HepG2 (cell line): ENCODE data around the gene CA7. TPM values are rescaled to one million over a fixed set of nuclear protein-coding genes. Genes with fewer than 3 reads are reported as not detected.

Source experiments
- FOSL2 ChIP-seq: sonication (generic); formaldehyde crosslinking; IDR thresholded peaks from 2 replicates; pipeline ENCODE4 v1.4.0; 2020; ENCODE audit warnings: missing genetic modification reagents
- FOXA1 ChIP-seq, 2 experiments: fragments of 450-650 bp in 1 of 2; sonication (generic) in 1 of 2; formaldehyde crosslinking in 1 of 2; IDR thresholded peaks; 2 replicates each; pipeline versions ENCODE4 v1.4.0 to v1.6.1; 2016 to 2020; ENCODE audit warnings: missing genetic modification reagents in 1 of 2
- FOXA3 ChIP-seq: IDR thresholded peaks from 2 replicates; pipeline ENCODE4 v1.6.1; 2016; ENCODE audit warnings: missing genetic modification reagents, missing compliant biosample characterization
- HNRNPH1 ChIP-seq: fragments of 200-400 bp; formaldehyde crosslinking; optimal IDR thresholded peaks from 2 replicates; pipeline ENCODE3; 2017; ENCODE audit warnings: mild to moderate bottlenecking, low read depth, low read length
- ISL2 ChIP-seq: sonication (generic); formaldehyde crosslinking; IDR thresholded peaks from 2 replicates; pipeline ENCODE4 v1.5.0; 2020; ENCODE audit warnings: missing genetic modification reagents
- MAFG ChIP-seq: sonication (generic); formaldehyde crosslinking; IDR thresholded peaks from 2 replicates; pipeline ENCODE4 v1.5.1; 2020; ENCODE audit warnings: mild to moderate bottlenecking, missing genetic modification reagents
- MATR3 ChIP-seq: sonication (generic); formaldehyde crosslinking; IDR thresholded peaks from 2 replicates; pipeline ENCODE4 v1.4.0; 2020; ENCODE audit warnings: missing genetic modification reagents
- NONO ChIP-seq, 2 experiments: fragments of 450-650 bp in 1 of 2; sonication (generic) in 1 of 2; formaldehyde crosslinking in 1 of 2; IDR thresholded peaks in 1 of 2; conservative IDR thresholded peaks in 1 of 2; 2 replicates each; pipeline versions ENCODE4 v1.6.1 to v1.8.0; 2017 to 2022; ENCODE audit warnings: mild to moderate bottlenecking in 1 of 2, missing genetic modification reagents in 1 of 2, moderate library complexity in 1 of 2
- RELA ChIP-seq: sonication (generic); formaldehyde crosslinking; IDR thresholded peaks from 2 replicates; pipeline ENCODE4 v1.4.0; 2020; ENCODE audit warnings: missing genetic modification reagents
- REPIN1 ChIP-seq: sonication (generic); formaldehyde crosslinking; IDR thresholded peaks from 2 replicates; pipeline ENCODE4 v1.8.0; 2022; ENCODE audit warnings: missing genetic modification reagents, low read depth, mild to moderate bottlenecking, borderline replicate concordance
- RNF219 ChIP-seq: sonication (generic); formaldehyde crosslinking; IDR thresholded peaks from 2 replicates; pipeline ENCODE4 v1.5.0; 2020; ENCODE audit warnings: mild to moderate bottlenecking, missing genetic modification reagents
- SIX4 ChIP-seq: sonication (generic); formaldehyde crosslinking; IDR thresholded peaks from 2 replicates; pipeline ENCODE4 v1.4.0; 2020; ENCODE audit warnings: missing genetic modification reagents
- SMAD1 ChIP-seq: sonication (generic); formaldehyde crosslinking; IDR thresholded peaks from 2 replicates; pipeline ENCODE4 v1.4.0; 2020; ENCODE audit warnings: missing genetic modification reagents, low read depth, mild to moderate bottlenecking, borderline replicate concordance
- SMC3 ChIP-seq: IDR thresholded peaks from 2 replicates; pipeline ENCODE4 v1.6.1; 2011; ENCODE audit warnings: low read length, improper control_type of control experiment
- TSC22D2 ChIP-seq: sonication (generic); formaldehyde crosslinking; IDR thresholded peaks from 2 replicates; pipeline ENCODE4 v1.5.1; 2020; ENCODE audit warnings: missing genetic modification reagents, mild to moderate bottlenecking, borderline replicate concordance
- XRCC5 ChIP-seq: fragments of 200-400 bp; formaldehyde crosslinking; optimal IDR thresholded peaks from 2 replicates; pipeline ENCODE3; 2017; ENCODE audit warnings: mild to moderate bottlenecking, low read length
- ZIK1 ChIP-seq: sonication (generic); formaldehyde crosslinking; IDR thresholded peaks from 2 replicates; pipeline ENCODE4 v1.5.0; 2020; ENCODE audit warnings: mild to moderate bottlenecking, low read depth, missing genetic modification reagents, borderline replicate concordance
- ZKSCAN8 ChIP-seq: IDR thresholded peaks from 2 replicates; pipeline ENCODE4 v1.6.1; 2016; ENCODE audit warnings: borderline replicate concordance, missing genetic modification reagents, missing compliant biosample characterization
- ZNF17 ChIP-seq: sonication (generic); formaldehyde crosslinking; IDR thresholded peaks from 2 replicates; pipeline ENCODE4 v1.5.0; 2020; ENCODE audit warnings: mild to moderate bottlenecking, missing genetic modification reagents
- ZNF251 ChIP-seq: sonication (generic); formaldehyde crosslinking; IDR thresholded peaks from 2 replicates; pipeline ENCODE4 v1.9.0; 2021; ENCODE audit warnings: mild to moderate bottlenecking, missing genetic modification reagents
- ZNF343 ChIP-seq: sonication (generic); formaldehyde crosslinking; IDR thresholded peaks from 2 replicates; pipeline ENCODE4 v1.4.0; 2020; ENCODE audit warnings: mild to moderate bottlenecking, missing genetic modification reagents
- ZNF782 ChIP-seq: sonication (generic); formaldehyde crosslinking; IDR thresholded peaks from 2 replicates; pipeline ENCODE4 v1.4.0; 2020; ENCODE audit warnings: missing genetic modification reagents, mild to moderate bottlenecking, borderline replicate concordance
- ZNF839 ChIP-seq: sonication (generic); formaldehyde crosslinking; IDR thresholded peaks from 2 replicates; pipeline ENCODE4 v1.4.0; 2020; ENCODE audit warnings: missing genetic modification reagents, mild to moderate bottlenecking, borderline replicate concordance
- polyA plus RNA-seq, 8 experiments: library from polyadenylated mRNA; depleted of rRNA in 3 of 8; stranded (reverse) in 7 of 8; unstranded in 1 of 8; fragments of >200 nt; fragmentation: Illumina TruSeq in 4 of 8; extraction: Trizol in 4 of 8; gene quantifications; 2 replicates each; pipeline versions ENCODE4 v1.2.1 to v1.2.3, GENCODE V29; 2011 to 2016; ENCODE audit warnings: low read depth in 4 of 8, missing spikeins in 1 of 8, mixed read lengths in 1 of 8; ENCODE audit not compliant: insufficient read depth in 1 of 8
- total RNA-seq, 5 experiments: library from RNA; depleted of rRNA; stranded (reverse); fragments of >200 nt; fragmentation: Illumina TruSeq; extraction: Trizol; gene quantifications; 2 replicates each; pipeline ENCODE4 v1.2.3, GENCODE V29; 2016; ENCODE audit warnings: low read depth in 1 of 5
- TF ChIP-seq, protein P1 (sequence below): sonication (generic); formaldehyde crosslinking; IDR thresholded peaks from 2 replicates; pipeline ENCODE4 v1.9.0; 2021; ENCODE audit warnings: missing genetic modification reagents, borderline replicate concordance

Gene CA7
- total and polyA plus RNA-seq, 2 of the 13 experiments (the other 11 are each of a cell fraction or from before 2014, with no cell fraction given): not detected

DNA sequence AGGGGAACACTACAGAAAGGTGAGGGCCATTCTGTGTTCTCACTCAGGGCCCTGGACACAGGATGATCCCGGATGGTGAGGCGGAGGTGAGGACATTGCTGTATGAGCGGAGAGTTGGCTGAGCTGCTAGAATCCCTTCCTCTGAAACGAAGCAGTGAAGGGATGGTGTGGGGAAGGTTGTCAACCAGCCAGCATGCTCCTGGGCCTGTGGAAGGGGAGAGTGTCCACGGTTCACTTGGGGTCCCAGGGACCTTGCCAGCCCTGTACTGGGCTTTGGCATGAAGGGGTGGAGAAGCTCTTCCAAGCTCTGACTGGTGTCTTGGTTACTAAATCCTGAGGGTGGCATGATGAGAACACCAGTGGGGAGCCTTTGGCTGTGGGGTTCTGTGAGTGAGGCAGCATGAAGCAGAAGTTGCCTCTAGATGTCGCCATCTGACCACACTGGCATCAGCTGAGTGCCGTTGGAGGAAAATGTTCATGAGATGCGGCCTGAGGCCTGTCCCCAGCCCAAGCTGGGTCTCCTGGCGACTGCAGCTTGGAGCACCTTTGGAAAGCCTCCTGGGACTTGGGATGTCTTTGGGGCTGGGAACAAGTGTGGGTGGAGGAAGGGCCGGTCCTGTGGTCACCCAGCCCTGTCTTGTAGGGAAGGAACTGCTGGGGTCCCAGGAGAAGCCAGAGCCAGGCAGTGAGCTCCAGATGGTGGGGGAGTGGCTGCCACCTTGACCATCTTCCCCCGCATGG lies 50.9 kb downstream of the CA7 start (continued):
- no peak for TF ChIP-seq MATR3 (CRISPR knock-in tag)
- TF ChIP-seq RELA (CRISPR knock-in tag): 0 out of 2 replicates have a peak, but pooled peaks have one; percentile 72
- no peak for TF ChIP-seq ZIK1 (CRISPR knock-in tag)
- TF ChIP-seq FOSL2 (CRISPR knock-in tag): peak; percentile 41; the same call in 1 of the 2 replicates
- peak; percentile 97 for TF ChIP-seq SMC3
- TF ChIP-seq ZNF839 (CRISPR knock-in tag): no peak
- TF ChIP-seq, protein P1, sequence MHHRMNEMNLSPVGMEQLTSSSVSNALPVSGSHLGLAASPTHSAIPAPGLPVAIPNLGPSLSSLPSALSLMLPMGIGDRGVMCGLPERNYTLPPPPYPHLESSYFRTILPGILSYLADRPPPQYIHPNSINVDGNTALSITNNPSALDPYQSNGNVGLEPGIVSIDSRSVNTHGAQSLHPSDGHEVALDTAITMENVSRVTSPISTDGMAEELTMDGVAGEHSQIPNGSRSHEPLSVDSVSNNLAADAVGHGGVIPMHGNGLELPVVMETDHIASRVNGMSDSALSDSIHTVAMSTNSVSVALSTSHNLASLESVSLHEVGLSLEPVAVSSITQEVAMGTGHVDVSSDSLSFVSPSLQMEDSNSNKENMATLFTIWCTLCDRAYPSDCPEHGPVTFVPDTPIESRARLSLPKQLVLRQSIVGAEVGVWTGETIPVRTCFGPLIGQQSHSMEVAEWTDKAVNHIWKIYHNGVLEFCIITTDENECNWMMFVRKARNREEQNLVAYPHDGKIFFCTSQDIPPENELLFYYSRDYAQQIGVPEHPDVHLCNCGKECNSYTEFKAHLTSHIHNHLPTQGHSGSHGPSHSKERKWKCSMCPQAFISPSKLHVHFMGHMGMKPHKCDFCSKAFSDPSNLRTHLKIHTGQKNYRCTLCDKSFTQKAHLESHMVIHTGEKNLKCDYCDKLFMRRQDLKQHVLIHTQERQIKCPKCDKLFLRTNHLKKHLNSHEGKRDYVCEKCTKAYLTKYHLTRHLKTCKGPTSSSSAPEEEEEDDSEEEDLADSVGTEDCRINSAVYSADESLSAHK (CRISPR knock-in tag): no peak
- TF ChIP-seq XRCC5: peak; percentile 28
- TF ChIP-seq TSC22D2 (CRISPR knock-in tag): peak; percentile 63; the same call in 1 of the 2 replicates
- TF ChIP-seq ZKSCAN8 (CRISPR knock-in tag): peak; percentile 74; the same call in 1 of the 2 replicates
- no peak for TF ChIP-seq RNF219 (CRISPR knock-in tag)
- TF ChIP-seq MAFG (CRISPR knock-in tag): no peak
- TF ChIP-seq ZNF251 (CRISPR knock-in tag): no peak
- TF ChIP-seq ZNF343 (CRISPR knock-in tag): no peak
- TF ChIP-seq SIX4 (CRISPR knock-in tag): no peak
- 0 out of 2 replicates have a peak, but pooled peaks have one; percentile 54 for TF ChIP-seq SMAD1 (CRISPR knock-in tag)
- no peak for TF ChIP-seq ZNF17 (CRISPR knock-in tag)
- TF ChIP-seq FOXA1 (IDR thresholded peaks at IDR 0.05): no peak
- TF ChIP-seq FOXA1 (CRISPR knock-in tag; IDR thresholded peaks at IDR 0.05): 0 out of 2 replicates have a peak, but pooled peaks have one; percentile 15
- no peak for TF ChIP-seq ISL2 (CRISPR knock-in tag)
- no peak for TF ChIP-seq ZNF782 (CRISPR knock-in tag)
- peak; percentile 76; the same call in 1 of the 2 replicates for TF ChIP-seq REPIN1 (CRISPR knock-in tag)
- no peak for TF ChIP-seq HNRNPH1
- no peak for TF ChIP-seq NONO (IDR thresholded peaks at IDR 0.05)
- no peak for TF ChIP-seq NONO (CRISPR knock-in tag; conservative IDR thresholded peaks at IDR 0.05)
- TF ChIP-seq FOXA3 (CRISPR knock-in tag): peak; percentile 45; the same call in 1 of the 2 replicates
